NCI-H146 (cell line): Measurements from ENCODE around the gene RASGRP1.
A peak's percentile ranks its signal among the peaks of the same experiment; 100 is the strongest.

Experiments
- DNase-seq: peaks from one replicate; lab custom pipeline; 2025; lab: John Stamatoyannopoulos, UW

RASGRP1 gene

DNA sequence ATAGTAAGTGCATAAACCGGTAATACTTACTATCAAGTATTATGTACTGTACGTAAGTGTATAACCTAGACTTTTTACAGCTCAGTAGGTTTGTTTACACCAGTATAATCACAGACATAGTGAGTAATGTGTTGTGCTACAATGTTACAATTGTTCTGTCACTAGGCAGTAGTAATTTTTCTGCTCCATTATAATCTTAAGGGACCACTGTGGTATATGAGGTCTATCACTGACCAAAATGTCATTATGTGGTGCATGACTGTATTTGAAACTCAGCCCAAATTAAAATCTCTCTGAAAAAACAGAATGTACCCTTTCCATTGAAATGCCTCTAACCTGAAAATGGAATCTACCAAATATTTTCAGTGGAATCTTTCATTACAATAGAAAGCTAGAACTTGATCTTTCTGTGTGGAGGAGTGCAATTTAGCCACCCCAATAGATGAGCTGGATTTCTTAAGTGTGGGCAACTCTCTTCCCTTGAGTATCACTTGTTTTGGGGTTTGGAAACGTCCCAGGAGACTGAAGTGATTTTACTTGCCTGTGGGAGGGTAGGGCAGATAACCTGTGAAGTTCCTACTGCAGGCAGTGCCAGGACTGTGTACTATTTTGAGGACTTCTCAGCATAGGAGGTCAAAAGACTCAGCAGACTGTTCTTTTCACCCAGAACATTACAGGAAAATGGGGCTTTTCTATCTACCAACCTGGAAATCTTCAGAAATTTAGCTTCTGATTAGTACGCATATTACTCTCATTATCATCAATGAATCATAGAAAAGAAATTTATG lies 59.7 kb downstream of the RASGRP1 start:
- no peak for DNase-seq

DNA sequence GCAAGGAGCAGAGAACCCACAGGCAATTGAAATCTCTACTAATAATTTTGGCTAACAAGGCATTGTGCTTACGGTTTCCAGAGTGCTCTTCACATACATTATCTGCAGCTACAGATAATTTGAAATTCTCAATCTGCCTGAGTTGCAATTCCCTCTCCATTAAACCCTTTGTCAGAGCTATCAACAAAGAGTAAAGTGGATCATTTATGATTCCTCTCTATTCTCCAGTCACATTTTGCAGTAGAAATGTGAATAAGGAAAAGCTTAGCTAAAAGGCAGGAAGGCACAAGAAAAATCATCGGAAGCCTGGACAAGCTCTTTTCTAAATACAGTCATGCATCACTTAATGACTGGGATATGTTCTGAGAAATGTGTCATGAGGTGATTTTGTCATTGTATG lies 61.1 kb downstream of the RASGRP1 start:
- no peak for DNase-seq

DNA sequence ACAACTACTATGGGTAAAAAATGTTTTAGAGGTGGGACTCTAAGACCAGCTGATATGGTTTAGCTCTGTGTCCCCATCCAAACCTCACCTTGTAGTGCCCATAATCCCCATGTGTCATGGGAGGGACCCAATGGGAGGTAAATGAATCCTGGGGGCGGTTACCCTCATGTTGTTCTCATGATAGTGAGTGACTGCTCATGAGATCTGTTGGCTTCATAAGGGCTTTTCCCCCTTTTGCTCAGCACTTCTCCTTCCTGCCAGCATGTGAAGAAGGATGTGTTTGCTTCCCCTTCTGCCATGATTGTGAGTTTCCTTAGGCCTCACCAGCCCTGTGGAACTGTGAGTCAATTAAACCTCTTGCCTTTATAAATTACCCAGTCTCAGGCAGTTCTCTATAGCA lies 65.0 kb downstream of the RASGRP1 start:
- DNase-seq = no peak

DNA sequence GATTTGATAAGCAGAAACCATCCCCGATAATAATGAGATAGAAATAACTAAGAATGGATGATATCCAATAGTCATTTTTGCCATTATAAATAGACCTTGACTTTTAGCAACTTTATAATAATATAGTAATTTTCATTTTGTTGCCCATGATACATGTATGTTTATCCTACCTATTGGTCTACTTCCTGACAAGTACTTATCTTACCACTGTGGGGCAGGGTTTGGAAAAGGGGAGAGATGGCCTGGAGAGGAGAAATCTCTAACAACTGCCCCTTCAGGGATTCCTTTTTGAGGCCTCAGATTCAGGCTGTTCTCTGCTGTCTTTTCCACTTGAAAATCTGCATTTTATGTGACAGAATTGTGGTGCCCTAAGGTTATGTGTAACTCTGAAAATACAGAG lies 68.5 kb downstream of the RASGRP1 start:
- no peak for DNase-seq

DNA sequence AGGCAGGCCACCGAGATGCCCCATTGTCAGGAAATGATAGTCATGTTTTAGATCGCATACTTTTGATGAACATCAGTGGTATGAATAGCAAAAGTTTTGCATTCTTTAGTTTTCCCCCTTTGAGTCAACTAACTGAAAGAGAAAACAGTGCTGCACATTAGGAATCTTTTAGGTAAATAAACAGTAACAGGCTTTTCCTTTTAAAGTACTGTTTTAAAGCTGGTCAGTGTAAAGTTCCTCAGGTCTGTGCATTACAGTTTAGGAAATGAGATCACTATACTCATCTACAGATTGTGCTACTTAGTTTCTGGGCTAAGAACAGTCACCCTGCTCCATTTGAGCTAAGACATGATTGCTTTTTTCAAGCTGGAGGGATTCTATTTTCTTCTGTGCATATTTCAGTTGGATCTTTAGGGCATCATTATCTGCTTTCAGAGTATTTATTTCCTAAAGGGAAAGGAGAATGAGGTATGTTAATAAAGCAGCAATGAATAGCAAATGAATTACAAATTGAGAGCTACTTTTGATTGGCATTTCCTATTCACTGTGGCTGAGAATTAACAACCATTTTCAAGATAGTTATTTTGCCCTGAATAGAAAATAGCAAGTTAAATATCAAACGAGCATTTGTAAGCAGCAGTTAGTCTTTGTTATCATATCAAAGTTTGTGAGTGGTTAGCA lies 74.2 kb downstream of the RASGRP1 start:
- DNase-seq = no peak

DNA sequence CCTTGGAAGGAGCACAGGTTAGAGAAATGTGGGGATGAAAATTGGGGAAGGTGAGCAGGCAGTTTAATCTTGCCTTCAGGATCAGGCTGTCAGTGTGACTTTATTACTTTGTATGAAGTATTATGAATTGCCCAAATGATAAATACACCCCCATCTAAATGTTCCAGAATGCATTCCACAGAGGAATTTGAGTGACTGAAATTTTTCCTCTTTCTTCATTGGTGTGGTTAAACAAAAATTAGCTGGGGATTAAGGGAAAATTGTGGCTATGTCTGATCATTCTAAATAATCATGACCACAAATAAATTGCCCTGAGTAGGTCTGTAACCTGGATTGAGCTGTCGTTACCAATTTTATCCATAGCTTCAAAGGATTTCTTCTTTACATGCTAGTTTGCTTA lies 77.2 kb downstream of the RASGRP1 start:
- DNase-seq = no peak

DNA sequence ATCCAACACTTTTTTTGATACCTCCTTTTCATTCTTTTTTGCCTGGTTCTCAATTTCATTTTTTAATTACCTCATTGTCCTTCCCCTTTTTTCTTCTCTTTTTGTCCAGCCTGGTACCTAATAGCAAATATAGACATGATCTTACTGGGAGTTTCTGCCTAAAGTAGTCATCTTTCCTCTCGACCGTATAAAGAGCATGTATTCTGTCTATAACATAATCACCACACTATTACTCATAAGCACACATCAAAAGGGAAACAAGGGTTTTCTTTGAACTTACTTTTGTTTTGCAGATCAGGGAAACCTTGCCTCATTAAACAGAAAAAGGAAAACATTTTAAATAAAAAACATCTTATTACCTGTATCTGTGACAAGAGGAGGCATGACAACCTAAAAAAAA lies 77.7 kb downstream of the RASGRP1 start:
- DNase-seq = no peak

DNA sequence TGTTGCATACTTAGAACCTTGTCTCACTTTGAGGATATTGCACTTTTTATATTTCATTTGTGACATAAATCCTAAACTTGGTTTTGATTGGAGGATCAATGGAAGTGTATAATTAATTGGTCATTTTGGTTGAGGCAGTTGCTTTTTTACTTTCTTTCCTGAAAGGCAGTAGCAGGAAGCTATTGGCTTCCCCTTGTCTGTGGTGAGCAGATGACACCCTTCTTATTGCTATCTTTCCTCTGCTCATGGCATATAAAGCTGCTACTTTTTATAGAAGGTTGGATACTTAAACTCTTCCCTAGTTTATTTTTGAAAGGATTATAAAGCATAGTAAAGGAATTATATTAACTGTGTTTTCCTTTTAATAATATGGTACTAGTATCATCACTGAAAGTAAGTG lies 82.0 kb downstream of the RASGRP1 start:
- DNase-seq = no peak

DNA sequence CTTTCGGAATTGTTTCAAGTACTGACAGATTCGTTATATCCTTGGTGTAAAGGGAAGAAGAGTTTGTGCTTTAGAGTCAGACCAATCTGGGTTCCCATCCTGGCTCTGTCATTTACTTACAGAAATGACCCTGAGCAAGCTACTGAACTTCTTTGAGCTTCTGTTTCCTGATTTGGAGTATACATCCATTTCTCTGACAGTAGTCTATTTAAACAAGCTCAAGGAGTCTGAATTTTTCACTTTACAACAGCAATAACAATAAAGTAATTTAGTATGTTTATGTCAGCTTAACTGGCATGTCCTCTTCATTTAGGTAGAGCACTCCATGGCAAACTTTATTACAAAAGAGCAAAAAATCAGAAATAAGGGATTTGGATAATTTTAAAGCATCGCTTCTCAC lies 82.9 kb downstream of the RASGRP1 start:
- DNase-seq = no peak

DNA sequence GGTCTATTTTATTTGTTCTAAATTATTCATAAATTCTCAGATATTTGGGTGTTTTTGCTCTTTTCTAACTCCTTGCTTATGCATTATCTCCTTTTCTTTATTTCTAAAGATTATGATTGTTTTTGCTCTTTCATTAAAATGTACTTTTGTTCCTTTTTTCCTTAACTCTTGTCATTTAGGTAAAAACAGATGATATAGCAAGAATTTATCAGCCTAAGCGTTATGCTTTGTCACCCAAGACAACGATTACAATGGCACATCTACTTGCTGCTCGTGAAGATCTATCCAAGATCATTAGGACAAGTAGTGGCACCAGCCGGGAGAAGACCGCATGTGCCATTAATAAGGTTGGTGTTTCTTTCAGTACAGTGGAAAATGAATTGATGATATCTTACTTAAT lies 83.5 kb downstream of the RASGRP1 start:
- DNase-seq = no peak

DNA sequence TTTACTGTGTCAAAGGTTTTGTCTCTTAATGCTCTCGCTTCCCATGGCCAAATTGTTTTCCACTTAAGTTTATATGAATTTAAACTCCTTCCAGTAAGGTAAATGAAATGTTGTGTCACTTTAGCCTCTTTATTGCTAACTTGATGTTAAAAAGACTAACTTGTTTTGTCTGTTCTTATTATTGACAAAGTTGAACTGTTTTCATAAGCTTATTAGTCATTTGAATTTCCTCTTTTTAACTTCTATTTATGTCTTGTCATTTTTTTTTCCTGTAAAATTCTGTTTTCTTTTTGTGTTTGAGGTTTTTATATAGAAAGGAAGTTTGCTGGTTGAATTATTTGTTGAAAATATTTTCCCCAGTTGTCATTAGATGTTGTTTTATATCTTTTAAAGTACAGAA lies 84.9 kb downstream of the RASGRP1 start:
- DNase-seq = no peak

DNA sequence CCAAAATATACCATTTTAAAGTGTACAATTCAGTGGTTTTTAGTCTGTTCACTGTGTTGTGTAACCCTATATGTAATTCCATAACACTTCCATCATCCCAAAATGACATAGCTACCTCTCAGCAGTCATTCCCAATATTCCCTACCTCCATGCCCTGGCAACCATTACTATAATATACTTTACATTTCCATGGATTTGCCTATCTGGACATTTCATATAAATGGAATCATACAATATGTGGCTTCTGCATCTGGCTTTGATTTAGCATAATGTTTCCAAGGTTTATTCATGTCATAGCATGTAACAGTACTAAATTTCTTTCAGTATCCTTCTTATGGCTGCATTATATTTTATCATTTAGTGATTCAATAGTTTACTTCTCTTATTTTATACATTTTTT lies 85.3 kb downstream of the RASGRP1 start:
- no peak for DNase-seq

DNA sequence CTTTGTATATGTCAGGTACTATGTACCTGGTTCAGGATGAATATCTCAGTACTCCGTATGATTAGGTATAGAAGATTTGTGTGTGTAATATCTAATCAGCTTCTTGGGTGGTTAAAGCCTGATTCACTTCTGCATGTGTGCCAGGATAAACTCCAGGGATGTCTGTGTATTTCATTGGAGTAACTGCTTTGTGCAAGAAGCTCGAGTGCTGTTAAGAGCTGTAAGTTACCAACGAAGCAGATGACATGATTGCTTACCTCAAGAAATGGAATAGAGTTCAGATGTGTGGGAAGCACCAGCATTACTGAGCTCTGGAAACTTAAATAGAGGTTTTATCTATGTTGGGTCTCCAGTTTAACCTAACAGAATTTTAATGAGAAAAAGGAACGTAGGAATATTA lies 87.0 kb downstream of the RASGRP1 start:
- DNase-seq = no peak

DNA sequence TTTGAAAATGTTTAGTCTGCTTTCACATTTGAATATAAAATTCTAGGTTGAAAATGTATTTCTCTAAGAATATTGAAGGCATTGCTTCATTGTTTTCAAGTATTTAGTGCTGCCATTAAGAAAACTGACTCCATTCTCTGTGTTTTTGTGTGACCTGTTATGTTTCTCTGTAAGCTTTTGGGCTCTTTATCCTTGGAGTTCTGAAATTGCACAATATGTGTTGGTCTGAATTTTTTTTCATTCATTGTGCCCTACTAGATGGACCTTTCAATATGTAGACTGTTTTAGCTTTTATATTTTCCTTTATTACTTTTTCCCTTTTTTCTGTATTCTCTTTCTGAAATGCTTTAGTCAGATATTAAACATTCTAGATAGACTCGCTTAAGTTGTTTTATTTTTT lies 88.5 kb downstream of the RASGRP1 start:
- DNase-seq = no peak

DNA sequence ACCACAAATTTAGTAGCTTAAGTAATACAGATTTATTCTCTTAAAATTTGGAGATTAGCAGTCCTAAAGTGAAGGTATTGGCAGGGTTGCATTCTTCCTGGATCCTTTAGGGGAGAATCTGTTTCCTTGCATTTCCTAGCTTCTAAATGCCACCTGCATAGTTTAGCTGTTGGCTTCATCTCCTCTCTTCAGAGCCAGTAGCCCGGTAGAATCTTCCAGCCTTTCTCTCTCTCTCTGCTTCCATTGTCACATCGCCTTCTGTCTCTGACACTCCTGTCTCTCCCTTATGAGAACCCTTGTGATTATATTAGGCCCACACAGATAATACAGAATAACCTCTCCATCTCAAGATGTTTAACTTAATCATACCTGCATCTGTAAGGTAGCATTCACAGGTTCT lies 89.3 kb downstream of the RASGRP1 start:
- DNase-seq = no peak

DNA sequence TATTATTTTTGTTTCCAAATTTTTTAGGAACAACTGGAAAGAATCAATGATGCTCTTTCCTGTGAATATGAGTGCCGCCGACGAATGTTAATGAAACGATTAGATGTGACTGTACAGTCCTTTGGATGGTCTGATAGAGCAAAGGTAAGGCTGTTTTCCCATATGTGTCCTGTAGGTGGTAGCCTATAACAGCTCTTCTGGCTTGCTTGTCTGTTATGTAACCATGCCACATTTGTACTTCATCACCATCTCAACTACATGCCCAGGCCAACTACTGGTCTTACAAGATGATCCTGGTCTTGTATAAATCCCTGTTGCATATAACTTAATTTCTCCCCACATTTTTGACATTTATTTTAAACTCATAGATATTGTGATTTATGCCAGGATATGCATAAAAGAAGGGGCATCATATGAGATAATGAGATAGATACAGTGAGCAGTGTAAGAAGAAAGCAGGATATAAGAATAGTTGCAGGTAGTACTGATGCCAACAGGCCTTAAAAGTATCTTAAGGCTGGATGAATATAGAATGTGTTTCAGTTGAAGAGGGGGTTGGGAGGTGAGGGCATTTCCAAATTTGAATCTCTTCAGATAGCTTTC lies 90.4 kb downstream of the RASGRP1 start:
- DNase-seq = peak; percentile 2

DNA sequence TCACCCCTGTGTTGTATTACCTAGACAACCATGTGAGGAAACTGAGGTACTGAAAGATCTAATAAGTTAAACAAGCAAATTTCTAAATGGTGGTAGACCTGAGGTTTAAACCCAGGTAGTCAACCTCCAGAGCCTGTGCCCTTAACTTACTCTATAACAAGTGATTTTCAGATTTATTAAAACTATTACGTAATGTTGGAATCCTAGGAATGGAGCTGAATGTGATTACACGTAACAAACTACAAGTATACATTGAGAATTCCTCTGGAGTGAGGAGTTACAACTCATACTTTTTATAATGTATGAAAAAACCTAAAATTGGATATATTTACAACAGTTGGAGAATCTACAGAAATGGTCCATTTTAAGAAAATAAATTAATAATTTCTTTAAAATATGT lies 92.6 kb downstream of the RASGRP1 start:
- DNase-seq = no peak

DNA sequence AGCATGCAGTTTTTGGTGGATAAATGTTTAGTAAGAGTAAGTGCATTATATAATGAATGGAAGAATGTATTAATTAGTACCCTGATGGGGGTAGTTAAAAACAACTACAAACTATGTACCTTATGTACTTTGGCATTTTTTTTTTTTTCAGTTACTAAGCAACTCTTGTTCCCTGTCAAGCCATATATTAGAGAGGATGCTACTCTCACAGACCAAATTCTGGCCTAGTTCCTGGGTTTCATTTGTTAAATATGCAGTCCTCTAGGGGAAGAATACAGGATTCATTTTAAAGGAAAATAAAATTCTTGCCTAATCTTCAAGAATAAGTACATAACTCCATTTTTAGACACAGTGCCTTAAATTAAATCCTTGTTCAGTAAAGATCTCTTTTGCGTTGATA lies 93.8 kb downstream of the RASGRP1 start:
- no peak for DNase-seq

DNA sequence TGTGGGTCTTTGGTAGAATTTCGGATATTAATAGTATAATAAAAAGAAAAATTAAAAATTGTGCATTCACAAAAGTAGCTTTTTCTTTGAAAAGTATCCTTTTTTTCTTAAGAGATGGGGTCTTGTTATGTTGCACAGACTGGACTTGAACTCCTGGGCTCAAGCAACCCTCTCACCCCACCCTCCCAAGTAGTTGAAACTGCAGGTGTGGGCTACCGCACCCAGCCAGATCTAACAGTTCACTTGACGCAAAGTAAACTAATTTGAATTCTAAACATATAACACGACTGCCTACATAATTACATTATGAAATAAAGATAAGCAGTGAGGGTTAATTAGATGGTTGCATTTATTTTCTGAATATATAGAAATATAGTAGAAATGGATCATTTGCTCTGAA lies 99.9 kb downstream of the RASGRP1 start:
- no peak for DNase-seq

DNA sequence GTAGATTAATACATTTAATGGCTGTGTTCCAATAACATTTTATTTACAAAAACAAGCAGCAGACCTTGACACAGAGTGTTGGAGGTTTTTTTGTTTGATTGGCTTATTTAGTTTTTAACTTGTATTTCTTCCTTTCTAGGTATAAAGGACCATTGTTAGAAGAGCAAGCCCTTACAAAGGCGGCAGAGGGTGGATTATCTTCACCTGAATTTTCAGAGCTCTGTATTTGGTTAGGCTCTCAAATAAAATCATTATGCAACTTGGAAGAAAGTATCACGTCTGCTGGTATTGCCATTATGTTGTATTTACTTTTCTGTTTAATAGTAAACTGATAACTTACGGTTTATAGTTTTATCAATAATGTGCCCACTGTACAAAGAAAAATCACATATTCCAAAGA lies 100.7 kb downstream of the RASGRP1 start:
- no peak for DNase-seq

DNA sequence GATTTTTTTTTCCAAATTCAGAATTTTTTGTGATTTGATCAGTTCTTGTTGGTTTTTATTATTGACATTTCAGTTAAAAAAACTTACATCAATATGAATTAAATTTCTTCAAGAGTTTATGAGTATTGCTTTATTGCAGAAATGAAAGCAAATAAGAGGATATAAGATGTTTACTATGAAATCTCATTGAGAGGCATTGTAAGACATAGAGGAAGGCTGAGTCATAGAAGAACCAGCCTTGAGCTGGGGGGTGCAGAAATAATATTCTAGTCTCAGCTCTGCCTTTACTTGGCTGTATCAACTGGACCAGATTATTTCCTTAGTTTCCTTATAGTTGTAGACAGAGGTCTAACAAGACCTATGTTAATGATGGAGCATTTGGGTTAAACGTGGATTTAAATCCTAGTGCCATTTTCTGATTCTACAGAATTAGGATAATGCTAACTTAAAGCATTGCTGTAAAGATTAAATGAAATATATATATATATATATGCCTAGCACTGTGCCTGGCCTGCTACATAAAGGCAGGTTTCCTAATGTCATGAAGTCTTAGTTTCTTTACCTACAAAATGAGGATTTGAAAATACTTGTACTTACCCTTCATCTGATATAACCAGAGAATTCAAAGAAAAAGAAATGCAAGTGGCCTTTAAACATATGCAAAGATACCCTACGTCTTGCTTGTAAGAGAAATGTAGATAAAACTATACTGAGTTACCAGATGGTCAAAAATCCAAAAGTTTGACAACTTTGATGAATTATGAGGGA lies 103.4 kb downstream of the RASGRP1 start:
- no peak for DNase-seq

DNA sequence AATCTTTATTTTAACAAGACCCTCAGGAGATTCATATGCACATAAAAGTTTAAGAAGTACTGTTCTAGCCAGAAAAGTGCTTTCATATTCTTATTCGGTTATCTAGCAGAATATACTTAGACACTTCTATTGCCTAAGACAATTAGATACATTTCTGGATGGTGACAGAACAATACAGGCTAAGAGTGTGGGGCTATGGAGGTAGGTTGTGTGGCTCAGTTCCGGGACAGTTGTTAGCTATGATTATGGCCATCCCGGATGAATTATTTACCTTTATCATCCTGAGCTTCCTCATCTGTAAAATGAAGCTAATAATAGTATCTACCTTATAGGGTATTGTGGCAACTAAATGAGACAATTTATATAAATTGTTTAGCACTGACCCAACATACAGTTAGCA lies 104.1 kb downstream of the RASGRP1 start:
- DNase-seq = no peak

DNA sequence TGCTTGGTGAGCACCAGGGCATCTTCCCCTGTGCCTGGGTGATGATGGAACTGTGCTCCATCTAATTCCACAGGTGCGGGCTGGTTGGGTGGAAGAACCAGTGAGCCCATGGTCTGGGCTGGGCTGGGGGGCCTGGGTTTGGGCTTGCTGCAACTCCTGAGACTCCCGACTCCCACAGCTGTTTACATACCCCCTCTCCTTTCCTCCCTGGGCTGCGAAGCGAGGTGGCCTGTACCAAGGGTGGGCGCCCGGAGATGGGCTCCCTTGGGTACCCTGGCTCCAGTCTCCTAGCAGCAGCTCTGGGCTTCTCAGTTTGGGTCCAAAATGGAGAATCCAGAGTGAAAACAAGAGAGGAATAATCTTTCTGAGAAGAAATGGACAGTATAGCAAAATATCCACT lies 105.1 kb downstream of the RASGRP1 start:
- no peak for DNase-seq
